GM12873 (cell line): ENCODE data around the gene SPAG9.
A peak's percentile ranks its signal among the peaks of the same experiment; 100 is the strongest.

Experiments
- TF ChIP-seq, protein P1 (sequence below): IDR thresholded peaks from 2 replicates; pipeline ENCODE4 v1.5.1; 2012; ENCODE audit warnings: low read depth, mild to moderate bottlenecking, moderate library complexity, low read length, control low read depth; ENCODE audit not compliant: insufficient read depth; ENCODE audit errors: missing control alignments

SPAG9 gene

DNA sequence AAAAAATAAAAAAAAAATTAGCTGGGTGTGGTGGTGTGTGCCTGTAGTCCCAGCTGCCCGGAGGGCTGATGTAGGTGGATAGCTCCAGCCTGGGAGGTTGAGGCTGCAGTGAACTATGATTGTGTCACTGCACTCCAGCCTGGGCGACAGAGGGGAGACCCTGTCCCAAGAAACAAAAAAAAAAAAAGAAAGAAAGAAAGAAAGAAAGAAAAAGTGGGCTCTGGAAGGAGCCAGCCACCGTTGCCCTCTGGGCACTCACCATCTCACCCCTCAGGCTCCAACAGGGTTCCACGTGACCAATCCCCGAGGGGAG, 167.2 kb downstream of the SPAG9 start:
- TF ChIP-seq, protein P1, sequence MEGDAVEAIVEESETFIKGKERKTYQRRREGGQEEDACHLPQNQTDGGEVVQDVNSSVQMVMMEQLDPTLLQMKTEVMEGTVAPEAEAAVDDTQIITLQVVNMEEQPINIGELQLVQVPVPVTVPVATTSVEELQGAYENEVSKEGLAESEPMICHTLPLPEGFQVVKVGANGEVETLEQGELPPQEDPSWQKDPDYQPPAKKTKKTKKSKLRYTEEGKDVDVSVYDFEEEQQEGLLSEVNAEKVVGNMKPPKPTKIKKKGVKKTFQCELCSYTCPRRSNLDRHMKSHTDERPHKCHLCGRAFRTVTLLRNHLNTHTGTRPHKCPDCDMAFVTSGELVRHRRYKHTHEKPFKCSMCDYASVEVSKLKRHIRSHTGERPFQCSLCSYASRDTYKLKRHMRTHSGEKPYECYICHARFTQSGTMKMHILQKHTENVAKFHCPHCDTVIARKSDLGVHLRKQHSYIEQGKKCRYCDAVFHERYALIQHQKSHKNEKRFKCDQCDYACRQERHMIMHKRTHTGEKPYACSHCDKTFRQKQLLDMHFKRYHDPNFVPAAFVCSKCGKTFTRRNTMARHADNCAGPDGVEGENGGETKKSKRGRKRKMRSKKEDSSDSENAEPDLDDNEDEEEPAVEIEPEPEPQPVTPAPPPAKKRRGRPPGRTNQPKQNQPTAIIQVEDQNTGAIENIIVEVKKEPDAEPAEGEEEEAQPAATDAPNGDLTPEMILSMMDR, result no peak

DNA sequence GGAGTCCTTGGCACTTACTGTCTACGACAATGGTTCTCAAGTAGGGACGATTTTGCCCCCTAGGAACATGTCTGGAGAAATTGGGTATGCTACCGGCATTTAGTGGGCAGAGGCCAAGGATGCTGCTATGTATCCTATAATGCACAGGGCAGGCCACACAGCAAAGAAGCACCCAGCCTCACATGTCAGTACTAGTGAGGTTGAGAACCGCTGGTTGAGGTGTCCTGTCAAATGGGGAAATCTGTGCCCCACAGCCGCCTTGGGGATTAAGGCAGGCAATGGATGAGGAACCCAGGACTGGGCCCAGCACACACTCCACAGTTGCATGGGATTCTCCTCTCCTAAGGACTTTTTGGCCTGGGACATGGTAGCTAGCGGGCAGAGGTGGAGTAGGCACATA, 167.8 kb downstream of the SPAG9 start:
- TF ChIP-seq, protein P1, result no peak

DNA sequence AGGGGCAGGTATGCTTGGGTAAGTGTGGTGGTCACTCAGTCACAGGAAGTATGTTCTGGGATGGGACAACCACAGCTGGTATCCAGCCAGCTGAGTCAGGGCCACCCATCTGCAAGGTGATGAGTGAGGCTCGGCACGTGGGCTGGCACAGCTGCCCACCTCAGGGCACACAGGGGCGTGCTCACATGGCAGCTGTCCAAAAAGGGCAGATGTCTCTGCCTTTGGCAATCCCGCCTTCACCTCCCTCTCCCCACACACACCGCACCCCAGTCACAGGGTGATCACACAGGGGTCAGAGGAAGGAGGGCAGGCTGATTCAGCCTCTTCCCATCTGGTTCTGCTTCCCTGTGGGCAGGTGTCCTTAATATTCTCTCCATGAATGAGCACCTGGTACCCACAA, 168.7 kb downstream of the SPAG9 start:
- TF ChIP-seq, protein P1, result no peak

DNA sequence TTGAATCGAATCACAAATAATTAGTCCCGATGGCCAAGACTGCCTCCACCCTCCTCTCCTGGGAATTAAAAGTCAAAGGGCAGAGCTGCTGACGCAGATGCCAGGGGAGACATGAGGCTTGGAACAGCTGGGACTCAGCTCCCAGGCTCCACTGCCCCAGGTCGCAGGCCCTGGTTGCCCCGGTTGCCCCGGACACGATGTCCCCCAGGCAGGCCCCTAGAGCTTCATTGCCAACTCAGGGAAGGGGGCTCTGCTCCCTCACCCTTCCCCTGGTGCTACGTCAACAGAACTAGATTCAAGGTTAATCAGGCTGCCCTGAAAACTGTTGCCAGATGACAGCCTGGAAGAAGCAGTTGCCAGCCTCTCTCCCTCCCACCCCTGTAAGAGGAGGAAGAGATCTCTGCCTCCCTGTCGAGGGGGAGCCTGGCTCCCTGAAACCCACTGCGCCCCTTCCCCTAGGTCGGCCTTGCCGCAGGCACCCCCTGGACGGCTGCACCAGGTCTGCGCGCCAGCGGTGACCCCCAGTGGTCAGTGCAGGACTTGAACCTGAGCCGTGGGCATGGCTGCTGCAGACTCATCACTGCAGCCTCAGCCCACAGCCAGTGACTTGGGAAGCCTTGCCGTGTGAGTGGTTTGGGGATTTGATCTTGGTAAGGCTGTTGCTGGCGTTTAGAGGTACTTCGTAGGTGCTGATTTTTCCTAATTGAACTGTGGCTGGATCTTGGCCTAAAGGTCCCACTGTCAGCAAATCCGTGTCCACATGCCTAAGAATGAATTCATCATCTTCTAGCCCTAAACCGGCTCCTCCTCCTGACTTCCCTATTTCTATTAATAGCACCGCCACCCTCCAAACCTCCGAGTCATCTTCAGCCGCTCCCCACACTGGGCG, 170.4 kb downstream of the SPAG9 start:
- TF ChIP-seq, protein P1, result peak; percentile 72

DNA sequence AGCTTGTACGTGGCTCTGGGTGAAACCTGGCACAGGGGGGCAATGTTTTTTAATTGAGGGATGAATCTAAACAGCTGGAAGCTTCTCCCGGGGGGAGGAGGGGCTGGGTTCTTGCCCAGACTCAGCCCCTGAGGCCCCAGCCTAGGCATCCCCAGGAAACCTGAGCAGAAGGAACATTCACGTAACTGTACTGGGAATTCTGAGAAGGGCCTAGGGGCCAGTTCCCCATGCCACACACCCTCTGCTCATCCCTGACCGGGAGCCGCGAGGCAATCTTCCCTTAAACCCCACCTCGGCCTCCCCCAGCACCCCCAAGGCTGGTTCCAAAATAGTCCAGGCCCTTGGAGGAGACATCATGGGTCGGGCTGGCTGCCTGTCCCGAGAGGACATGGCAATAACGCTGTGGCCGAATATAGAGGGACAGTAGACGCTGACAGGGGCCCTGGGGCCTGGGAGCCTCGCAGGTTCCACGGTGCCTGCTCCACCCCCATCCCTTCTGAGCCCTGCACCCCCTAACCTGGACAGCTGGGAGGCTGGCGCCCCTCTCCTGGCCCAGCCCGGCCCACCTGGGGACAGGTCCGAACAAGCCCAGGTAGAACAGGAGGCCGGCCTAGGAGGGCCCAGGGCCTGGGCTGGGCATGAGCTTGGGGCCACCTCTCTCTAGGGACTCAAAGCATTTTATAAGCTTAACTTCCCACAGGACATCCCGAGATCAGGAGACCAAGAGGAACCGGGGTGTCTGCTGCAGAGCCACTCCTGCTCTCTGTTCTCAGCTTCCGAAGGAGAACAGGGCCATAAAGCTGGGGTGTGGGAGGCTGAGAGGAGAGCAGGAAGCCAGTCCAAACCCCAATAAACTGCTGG, 171.3 kb downstream of the SPAG9 start:
- TF ChIP-seq, protein P1, result no peak

DNA sequence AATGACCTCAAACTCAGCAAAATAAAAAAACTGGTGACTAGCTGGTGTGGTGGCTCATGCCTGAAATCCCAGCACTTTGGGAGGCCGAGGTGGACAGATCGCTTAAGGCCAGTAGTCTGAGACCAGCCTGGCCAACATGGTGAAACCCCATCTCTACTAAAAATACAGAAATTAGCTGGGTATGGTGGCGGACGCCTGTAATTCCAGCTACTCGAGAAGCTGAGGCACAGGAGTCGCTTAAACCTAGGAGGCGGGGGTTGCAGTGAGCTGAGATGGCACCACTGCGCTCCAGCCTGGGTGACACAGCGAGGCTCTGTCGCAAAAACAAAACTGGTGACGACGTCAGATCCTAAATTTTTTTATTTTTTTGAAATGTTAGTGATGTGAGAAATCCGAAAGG, 172.0 kb downstream of the SPAG9 start:
- TF ChIP-seq, protein P1, result no peak
